Esophagus squamous epithelium (tissue), 5 donors: ENCODE measurements around the gene GALNT10. TPM values are rescaled to one million over a fixed set of nuclear protein-coding genes. Genes with fewer than 3 reads are reported as not detected.

ENCODE experiments used
- DNase-seq: peaks from one replicate; lab custom pipeline; 2025; lab: John Stamatoyannopoulos, UW
- H3K27ac ChIP-seq, 4 donors: fragments of 200-600 bp; sonication (generic); one replicate each; pipeline ENCODE4 v1.5.1; 2016 to 2019; ENCODE audit warnings: mild to moderate bottlenecking in 1 of 4
- H3K27me3 ChIP-seq, 4 donors: fragments of 200-600 bp; sonication (generic); 1 replicate in 3 of 4; 2 replicates in 1 of 4; pipeline versions ENCODE4 v1.5.1 to v1.6.0; 2017 to 2021; ENCODE audit warnings: antibody characterized with exemption in 1 of 4
- H3K36me3 ChIP-seq, 3 donors: fragments of 200-600 bp; sonication (generic); one replicate each; pipeline ENCODE4 v1.5.1; 2016 to 2019
- H3K4me1 ChIP-seq, 3 donors: fragments of 200-600 bp; sonication (generic); one replicate each; pipeline ENCODE4 v1.5.1; 2017 to 2019
- H3K4me3 ChIP-seq, 4 donors: fragments of 200-600 bp; sonication (generic); 1 replicate in 3 of 4; 2 replicates in 1 of 4; pipeline ENCODE4 v1.5.1; 2016 to 2019; ENCODE audit warnings: mild to moderate bottlenecking in 2 of 4, moderate library complexity in 1 of 4
- H3K9me3 ChIP-seq, 3 donors: fragments of 200-600 bp; sonication (generic); one replicate each; pipeline ENCODE4 v1.5.1; 2016 to 2019
- CTCF ChIP-seq, 6 experiments: fragments of 450-650 bp in 4 of 6; fragments of 200-600 bp in 2 of 6; sonication (generic) in 2 of 6; IDR thresholded peaks; one replicate each; pipeline ENCODE4 v1.5.1; 2016 to 2019; ENCODE audit warnings: antibody characterized with exemption in 6 of 6, mild to moderate bottlenecking in 4 of 6, moderate library complexity in 4 of 6
- POLR2A ChIP-seq, 4 donors: fragments of 450-650 bp; IDR thresholded peaks; one replicate each; pipeline ENCODE4 v1.6.1; 2017; ENCODE audit warnings: antibody characterized with exemption in 4 of 4, mild to moderate bottlenecking in 4 of 4, moderate library complexity in 3 of 4
- WGBS, 2 donors: methylation state at CpG; one replicate each; pipeline ENCODE4 v1.1.5; 2018; 5-methylcytosine and 5-hydroxymethylcytosine counted together
- intact Hi-C: fragments of 100-400 bp; cut with DNase I; formaldehyde crosslinking; loops from one replicate; pipeline ENCODE4 v1.15.0; 2022
- total RNA-seq, 4 donors: library from RNA; depleted of rRNA; stranded (reverse); fragments of >200 nt; gene quantifications; one replicate each; pipeline ENCODE4 v1.1.0, GENCODE V29; 2016
- donor health status: DM: yes; HTN: yes; CAD: no.

GALNT10 gene
- total RNA-seq, 4 donors from 2014 or later: 3.6 to 47.2 (median 9.0) TPM

GRCh38 chr5:154444556-154445421, 254.3 kb downstream of the GALNT10 start:
- intact Hi-C loops: no loop called here

GRCh38 chr5:154445422-154446194, 255.1 kb downstream of the GALNT10 start, which contains the start of gene SAP30L:
Gene SAP30L (plus strand): TSS chr5:154445997. CDS start chr5:154446605, 608 bp downstream.
- peak within 1 kb of the TSS; percentile 87 to 98 (median 96) for H3K4me3 ChIP-seq
- no peaks in the 10 kb centered on the region for H3K9me3 ChIP-seq
- H3K4me1 ChIP-seq: peaks cover 16 to 73% (median 23%) of the 10 kb centered on the region in 3 donors
- H3K27ac ChIP-seq: peak within 1 kb of the TSS; percentile 88 to 94 (median 90)
- DNase-seq: peak; percentile 56
- 0 to 1% methylated on average over 16 to 19 of the region's 70 CpGs for WGBS, 2 donors
- H3K36me3 ChIP-seq: peaks cover 0 to 34% (median 0%) of the 10 kb centered on the region in 3 donors
- intact Hi-C loops: no loop called here
- TF ChIP-seq CTCF (IDR thresholded peaks at IDR 0.05): no peak
- peak in 3 of 4 donors; percentile 80 to 87 (median 84) for TF ChIP-seq POLR2A (IDR thresholded peaks at IDR 0.05)
- H3K27me3 ChIP-seq: no peaks in the 10 kb centered on the region

More at GRCh38 chr5:154444556-154445421, 254.3 kb downstream of the GALNT10 start:
- peak overlapping the region; percentile 88 to 94 (median 90) for H3K27ac ChIP-seq
- H3K36me3 ChIP-seq: peaks cover 0 to 34% (median 0%) of the 10 kb centered on the region in 3 donors
- WGBS, 2 donors: 7 to 9% methylated on average over 20 of the region's 30 CpGs
- TF ChIP-seq CTCF (IDR thresholded peaks at IDR 0.05) (no peak), POLR2A (IDR thresholded peaks at IDR 0.05) (no peak)
- DNase-seq: no peak
- H3K4me1 ChIP-seq: peaks cover 16 to 65% (median 23%) of the 10 kb centered on the region in 3 donors
- H3K27me3 ChIP-seq: no peaks in the 10 kb centered on the region
- H3K4me3 ChIP-seq: peak overlapping the region; percentile 87 to 98 (median 96)
- no peaks in the 10 kb centered on the region for H3K9me3 ChIP-seq

GRCh38 chr5:154446195-154447088, 255.9 kb downstream of the GALNT10 start:
- 6% methylated on average over 6 of the region's 87 CpGs; no CpG with 5 or more reads in 1 of the 2 donors for WGBS, 2 donors
- DNase-seq: no peak
- Histone ChIP-seq H3K9me3 (no peaks in the 10 kb centered on the region), H3K4me1 (peaks cover 16 to 74% (median 23%) of the 10 kb centered on the region in 3 donors), H3K36me3 (peaks cover 0 to 34% (median 0%) of the 10 kb centered on the region in 3 donors), H3K27ac (peak overlapping the region; percentile 88 to 94 (median 90)), H3K27me3 (no peaks in the 10 kb centered on the region), H3K4me3 (peak overlapping the region; percentile 87 to 98 (median 96))
- intact Hi-C loops: no loop called here
- no peak for TF ChIP-seq POLR2A (IDR thresholded peaks at IDR 0.05)
- TF ChIP-seq CTCF (IDR thresholded peaks at IDR 0.05): no peak

GRCh38 chr5:154447089-154447725, 256.7 kb downstream of the GALNT10 start:
- 3 to 4% methylated on average over 8 to 10 of the region's 10 CpGs for WGBS, 2 donors
- H3K9me3 ChIP-seq: no peaks in the 10 kb centered on the region
- peak overlapping the region; percentile 87 to 98 (median 96) for H3K4me3 ChIP-seq
- H3K27ac ChIP-seq: peak overlapping the region; percentile 88 to 94 (median 90)
- intact Hi-C loops: no loop called here
- DNase-seq: no peak
- no peak for TF ChIP-seq POLR2A (IDR thresholded peaks at IDR 0.05)
- TF ChIP-seq CTCF (IDR thresholded peaks at IDR 0.05): no peak
- H3K36me3 ChIP-seq: peaks cover 0 to 34% (median 2%) of the 10 kb centered on the region in 3 donors
- no peaks in the 10 kb centered on the region for H3K27me3 ChIP-seq
- H3K4me1 ChIP-seq: peaks cover 16 to 72% (median 23%) of the 10 kb centered on the region in 3 donors
